A549 treated with CORT108297 at 1 μM for 4 hours (cell line): Measurements from ENCODE around the gene DIRAS2. TPM values are rescaled to one million over a fixed set of nuclear protein-coding genes. Genes with fewer than 3 reads are reported as not detected.

Experiments
- total RNA-seq: library from RNA; stranded (reverse); fragments of 200-300 nt; extraction: Qiagen RNA extraction; gene quantifications from 5 replicates; pipeline ENCODE4 v1.2.3, GENCODE V29; 2022

DIRAS2 gene, protein sequence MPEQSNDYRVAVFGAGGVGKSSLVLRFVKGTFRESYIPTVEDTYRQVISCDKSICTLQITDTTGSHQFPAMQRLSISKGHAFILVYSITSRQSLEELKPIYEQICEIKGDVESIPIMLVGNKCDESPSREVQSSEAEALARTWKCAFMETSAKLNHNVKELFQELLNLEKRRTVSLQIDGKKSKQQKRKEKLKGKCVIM
- total RNA-seq = 0.01 to 0.07 TPM (median 0.02 TPM) in 3 of 5 replicates, not detected in the others

DNA sequence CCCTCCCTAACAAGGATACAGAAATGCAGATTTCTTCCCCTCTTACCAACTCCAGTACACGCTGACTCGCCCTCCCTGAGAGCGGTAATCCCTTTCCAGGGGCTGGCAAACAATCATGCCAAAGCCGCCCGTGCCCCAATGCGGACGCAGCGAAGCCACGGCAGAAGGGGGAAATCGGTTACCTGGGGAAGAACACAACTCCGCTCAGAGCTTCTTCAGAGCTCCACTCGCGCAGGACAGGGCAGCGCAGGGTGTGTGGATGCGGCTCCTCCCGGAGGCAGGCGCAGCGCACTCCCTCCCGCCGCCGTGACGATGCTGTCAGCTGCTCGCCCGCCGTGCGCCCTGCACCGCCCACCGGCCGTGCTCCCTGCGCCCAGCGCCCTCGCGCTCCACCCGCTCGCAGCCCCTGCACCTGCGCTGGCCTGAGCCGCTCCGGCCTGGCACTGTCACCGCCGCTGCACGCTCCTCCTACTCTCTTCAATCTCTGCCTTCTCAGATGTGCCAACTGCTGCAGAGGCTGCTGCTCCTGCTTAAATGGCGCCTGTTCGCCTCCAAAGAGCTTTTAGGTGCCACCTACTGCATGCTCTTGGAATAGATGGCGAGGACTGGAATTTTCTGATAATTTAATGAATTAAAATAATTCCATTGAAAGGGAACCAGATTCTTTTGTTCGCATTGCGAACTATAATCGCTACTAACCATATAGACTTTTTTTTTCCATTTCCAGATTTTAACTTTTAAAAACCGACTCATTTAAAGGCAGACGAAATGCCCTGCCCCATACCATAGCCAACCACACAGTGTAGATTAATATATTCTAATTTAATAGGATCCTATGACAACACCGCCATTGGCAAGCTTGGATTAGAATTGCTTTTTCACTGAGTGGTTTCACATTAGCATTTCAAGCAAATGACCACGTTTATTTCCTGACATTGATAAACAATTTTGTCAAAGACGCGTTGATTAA, at the start of gene DIRAS2:
TSS of gene DIRAS2 (minus strand) at position 255 of the 970 bp plus-strand sequence. CDS start 28,997 bp downstream, outside the sequence.

Other genes starting within 250 kb of the DIRAS2 start
- 0.02 to 0.31 TPM (median 0.09 TPM) in 4 of 5 replicates, not detected in the other for gene SYK, start 159.0 kb upstream of the DIRAS2 start, total RNA-seq